GM23248 (cell line): ENCODE data around the gene MAPK8IP2.

Experiments
- EZH2 ChIP-seq: fragments of 200-600 bp; sonication (generic); IDR thresholded peaks from 2 replicates; pipeline ENCODE4 v1.6.1; 2018; ENCODE audit warnings: antibody characterized with exemption, mild to moderate bottlenecking; ENCODE audit not compliant: insufficient read depth, poor library complexity, severe bottlenecking
- EZH2phosphoT487 ChIP-seq: fragments of 200-600 bp; sonication (generic); IDR thresholded peaks from 2 replicates; pipeline ENCODE4 v1.6.1; 2018; ENCODE audit warnings: antibody characterized with exemption, moderate library complexity, mild to moderate bottlenecking, low read depth; ENCODE audit not compliant: insufficient read depth

DNA sequence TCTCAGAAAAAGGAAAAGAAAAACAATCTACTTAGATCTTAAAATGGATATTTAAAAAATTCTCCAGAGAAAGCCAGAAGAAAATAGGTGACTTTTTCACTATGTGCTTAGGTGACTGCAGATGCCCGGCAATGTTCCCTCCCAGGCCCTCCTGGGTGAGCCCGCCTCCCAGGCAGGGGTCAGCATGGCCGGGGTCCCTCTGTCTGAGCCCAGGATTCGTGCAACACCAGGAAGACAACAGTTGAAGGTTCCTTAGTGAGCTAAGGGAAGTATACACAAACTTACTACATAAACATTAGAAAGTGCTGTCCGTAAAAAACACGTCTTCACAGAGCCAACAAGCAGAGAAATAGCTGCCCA, 11.6 kb downstream of the MAPK8IP2 start:
- TF ChIP-seq EZH2 (no peak), EZH2phosphoT487 (no peak)
